ENCODE measurements around the gene HIVEP2.

Gene HIVEP2

GRCh38 chr6:142918339-142919042 is 26.5 kb downstream of the HIVEP2 start:
- DNase-seq = no peak

- DNase-seq = no peak
Observed at GRCh38 chr6:142916881-142917280, 28.1 kb downstream of the HIVEP2 start.

GRCh38 chr6:142914937-142915697 is 29.9 kb downstream of the HIVEP2 start:
- no peak for DNase-seq

GRCh38 chr6:142914369-142914768 is 30.6 kb downstream of the HIVEP2 start:
- no peak for DNase-seq

- DNase-seq = no peak
Observed at GRCh38 chr6:142913511-142914047, 31.4 kb downstream of the HIVEP2 start.

GRCh38 chr6:142913036-142913510 is 31.9 kb downstream of the HIVEP2 start:
- DNase-seq = no peak

GRCh38 chr6:142912125-142912524 is 32.9 kb downstream of the HIVEP2 start:
- DNase-seq = no peak

GRCh38 chr6:142911430-142911829 is 33.5 kb downstream of the HIVEP2 start:
- DNase-seq = no peak

- DNase-seq = no peak
Observed at GRCh38 chr6:142909686-142910085, 35.3 kb downstream of the HIVEP2 start.

GRCh38 chr6:142908235-142908634 is 36.7 kb downstream of the HIVEP2 start:
- no peak for DNase-seq

GRCh38 chr6:142907544-142907943 is 37.4 kb downstream of the HIVEP2 start:
- no peak for DNase-seq

GRCh38 chr6:142906945-142907470 is 38.0 kb downstream of the HIVEP2 start:
- DNase-seq = no peak

- DNase-seq = no peak
Observed at GRCh38 chr6:142903812-142904211, 41.2 kb downstream of the HIVEP2 start.

- DNase-seq = peak in 10 of 56 donors; percentile 13 to 38 (median 24)
Observed at GRCh38 chr6:142902636-142903053, 42.3 kb downstream of the HIVEP2 start.

- no peak for DNase-seq
Observed at GRCh38 chr6:142901611-142902010, 43.4 kb downstream of the HIVEP2 start.

GRCh38 chr6:142900227-142900971 is 44.6 kb downstream of the HIVEP2 start:
- DNase-seq = peak in 5 of 56 donors; percentile 14 to 50 (median 36)

- no peak for DNase-seq
Observed at GRCh38 chr6:142898927-142899895, 45.8 kb downstream of the HIVEP2 start.

- no peak for DNase-seq
Observed at GRCh38 chr6:142897659-142898058, 47.3 kb downstream of the HIVEP2 start.

- no peak for DNase-seq
Observed at GRCh38 chr6:142896732-142897131, 48.2 kb downstream of the HIVEP2 start.

- DNase-seq = no peak
Observed at GRCh38 chr6:142893088-142893487, 51.9 kb downstream of the HIVEP2 start.

Measured in amygdala (tissue), 56 donors.